Mucosa of descending colon (tissue), 3 donors: Measurements from ENCODE around the gene CCDC78. TPM values are rescaled to one million over a fixed set of nuclear protein-coding genes. Genes with fewer than 3 reads are reported as not detected.

ENCODE experiments used
- ATAC-seq: fragments of 200-7000 bp; cut with Tn5 transposase; one replicate; pipeline ENCODE4 v1.9.1; 2020; ENCODE audit warnings: mild to moderate bottlenecking, moderate library complexity
- DNase-seq, 3 donors: peaks; one replicate each; pipeline ENCODE4 v3.0.0-alpha.2; 2020
- H3K36me3 ChIP-seq: fragments of 200-600 bp; one replicate; pipeline ENCODE4 v1.8.0; 2021; ENCODE audit warnings: low read depth, mild to moderate bottlenecking
- H3K4me1 ChIP-seq: fragments of 200-600 bp; one replicate; pipeline ENCODE4 v1.8.0; 2021; ENCODE audit warnings: low read depth, mild to moderate bottlenecking
- H3K4me3 ChIP-seq: fragments of 200-600 bp; one replicate; pipeline ENCODE4 v1.8.0; 2021; ENCODE audit warnings: mild to moderate bottlenecking
- H3K9me3 ChIP-seq: fragments of 200-600 bp; one replicate; pipeline ENCODE4 v1.8.0; 2021; ENCODE audit warnings: mild to moderate bottlenecking
- CTCF ChIP-seq: fragments of 200-600 bp; IDR thresholded peaks from one replicate; pipeline ENCODE4 v1.8.0; 2022; ENCODE audit warnings: antibody characterized with exemption, mild to moderate bottlenecking
- intact Hi-C, 2 donors: fragments of 100-400 bp; cut with DNase I in 1 of 2; cut with micrococcal nuclease in 1 of 2; formaldehyde crosslinking; loops; one replicate each; pipeline versions ENCODE4 v1.11.0 to v1.11.1; 2022; cut with DNase I, micrococcal nuclease
- total RNA-seq, 3 donors: library from RNA; stranded (reverse); fragmentation: NEBNext Ultra II Directional in 2 of 3; extraction: Animal tissue kit (Norgen Biotek cat#: 25700) in 2 of 3; gene quantifications; one replicate each; pipeline versions ENCODE4 v1.2.1 to v1.2.4, GENCODE V29; 2021 to 2023
- donor health status: DM: no; HTN: no; CAD: no; lungs with moderate emphysema.
- donor health status: DM: no; HTN: no; CAD: no.
- donor health status: DM: no; HTN: yes; CAD: no.

The CCDC78 gene
- total RNA-seq, 3 donors from 2014 or later, result 0.47 to 0.96 (median 0.80) TPM

GRCh38 chr16:735982-736453 lies 9.8 kb upstream of the CCDC78 start:
- Histone ChIP-seq H3K4me3 (no peak overlapping the region), H3K4me1 (peaks cover 18% of the 10 kb centered on the region), H3K9me3 (no peaks in the 10 kb centered on the region), H3K36me3 (peaks cover 9% of the 10 kb centered on the region)
- TF ChIP-seq CTCF, result no peak
- ATAC-seq (no peak), DNase-seq (no peak)
- intact Hi-C loops, result no loop called here

DNA sequence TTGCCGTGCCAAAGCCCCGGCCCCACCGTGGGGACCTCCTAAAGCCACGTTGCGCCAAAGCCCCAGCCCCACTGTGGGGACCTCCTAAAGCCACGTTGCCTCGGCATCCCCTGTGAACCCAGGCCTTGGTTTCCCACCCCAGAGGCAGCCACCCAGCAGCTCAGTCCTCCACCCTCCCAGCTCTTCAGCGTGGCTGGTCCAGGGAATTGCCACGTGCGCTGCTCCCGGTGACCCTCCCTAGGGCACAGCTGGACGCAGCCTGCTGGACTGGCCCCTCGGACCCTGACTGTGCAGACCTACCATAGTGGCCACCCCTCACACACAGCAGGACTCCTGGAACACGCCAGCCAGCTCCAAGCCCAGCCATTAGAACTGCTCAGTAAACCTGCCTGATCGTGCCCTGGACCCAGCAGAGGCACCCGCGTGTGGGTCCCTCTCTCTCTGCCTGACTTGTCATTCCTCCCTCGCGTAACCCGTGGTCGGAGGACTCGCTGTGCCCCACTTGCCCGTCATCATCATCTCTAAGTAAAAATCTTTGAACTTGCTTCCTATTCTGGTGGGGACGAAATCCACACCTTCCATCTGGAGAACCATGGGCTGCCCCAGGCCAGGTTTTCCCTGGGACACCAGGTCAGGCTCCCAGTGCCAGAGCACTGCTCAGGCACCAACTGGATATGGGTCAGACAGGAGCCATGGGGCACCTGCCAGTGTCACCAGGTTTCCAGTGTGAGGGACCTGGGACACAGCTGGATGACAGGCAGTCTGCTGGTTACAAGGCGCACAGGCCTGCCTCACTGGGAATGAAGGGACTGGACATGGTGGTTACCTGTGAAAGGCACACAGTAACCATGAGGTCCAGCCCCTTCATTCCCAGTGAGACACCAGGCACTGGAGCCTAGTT lies 9.0 kb upstream of the CCDC78 start:
- H3K36me3 ChIP-seq, result peaks cover 9% of the 10 kb centered on the region
- H3K4me3 ChIP-seq, result no peak overlapping the region
- TF ChIP-seq CTCF, result no peak
- peaks cover 17% of the 10 kb centered on the region for H3K4me1 ChIP-seq
- no peak for DNase-seq
- no peak for ATAC-seq
- H3K9me3 ChIP-seq, result no peaks in the 10 kb centered on the region
- intact Hi-C loops, result no loop called here

DNA sequence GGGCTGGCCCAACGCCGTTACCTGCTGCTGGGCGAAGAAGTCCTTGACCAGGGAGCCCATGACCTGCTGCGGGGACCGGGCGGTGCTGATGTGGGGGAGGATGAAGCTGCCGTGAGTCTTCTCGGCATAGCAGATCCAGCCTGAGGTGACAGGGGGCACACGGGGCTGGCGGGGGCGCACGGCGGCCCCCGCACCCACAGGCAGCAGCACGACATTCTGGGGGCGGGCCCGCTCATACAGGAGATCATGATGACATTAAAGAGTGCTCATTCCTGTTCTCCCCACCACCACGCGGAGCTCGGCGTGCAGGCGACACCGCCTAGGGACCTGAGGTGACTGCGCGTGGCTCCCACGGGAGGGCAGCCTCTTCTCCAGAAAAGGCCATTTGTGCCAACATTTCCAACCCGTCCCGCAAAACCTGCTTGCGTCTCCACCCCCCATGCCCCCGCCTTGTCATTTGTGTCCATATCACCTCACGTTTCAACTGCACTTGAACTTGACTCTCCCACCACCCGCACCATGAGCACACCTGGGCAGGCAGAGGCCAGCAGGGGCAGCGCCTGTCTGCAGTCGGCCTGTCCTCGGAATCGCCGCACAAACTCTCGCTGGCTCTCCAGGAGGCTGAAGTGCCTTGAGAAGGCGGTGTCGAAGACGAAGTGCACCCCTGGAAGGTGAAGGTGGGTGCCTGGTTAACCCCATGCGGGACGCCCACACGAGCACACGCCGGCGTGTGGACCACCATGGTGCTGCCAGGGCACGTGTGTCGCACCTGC lies 8.2 kb upstream of the CCDC78 start:
- TF ChIP-seq CTCF, result no peak
- peak in 1 of 3 donors; percentile 47 for DNase-seq
- intact Hi-C loops, result no loop called here
- Histone ChIP-seq H3K4me1 (peaks cover 9% of the 10 kb centered on the region), H3K36me3 (peaks cover 9% of the 10 kb centered on the region), H3K9me3 (no peaks in the 10 kb centered on the region), H3K4me3 (no peak overlapping the region)
- ATAC-seq, result no peak

GRCh38 chr16:733382-734207 lies 7.4 kb upstream of the CCDC78 start:
- intact Hi-C loops, result no loop called here
- ATAC-seq (no peak), DNase-seq (peak in 1 of 3 donors; percentile 54)
- no peak for TF ChIP-seq CTCF
- Histone ChIP-seq H3K9me3 (no peaks in the 10 kb centered on the region), H3K4me3 (no peak overlapping the region), H3K4me1 (peaks cover 7% of the 10 kb centered on the region), H3K36me3 (peaks cover 9% of the 10 kb centered on the region)

DNA sequence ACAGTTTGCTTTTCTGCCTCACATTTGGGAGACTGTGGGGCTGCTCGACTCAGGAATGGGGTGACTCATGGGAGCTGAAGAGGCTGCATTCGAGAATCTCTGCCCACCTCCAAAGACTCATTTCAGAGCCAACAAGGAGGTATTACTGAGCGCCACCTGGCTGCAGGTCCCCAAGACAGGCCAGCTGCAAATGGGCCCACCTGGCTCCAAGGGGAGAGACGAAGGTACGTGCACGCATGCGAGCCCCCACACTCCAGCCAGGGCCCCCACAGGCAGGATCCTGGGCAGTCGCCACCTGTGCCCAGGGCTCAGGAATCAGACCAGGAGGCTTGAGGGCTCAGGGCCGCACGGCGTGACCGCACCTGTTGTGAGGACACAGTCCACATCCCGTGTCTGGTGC lies 6.7 kb upstream of the CCDC78 start:
- no peak for TF ChIP-seq CTCF
- intact Hi-C loops, result no loop called here
- Histone ChIP-seq H3K9me3 (no peaks in the 10 kb centered on the region), H3K4me1 (peaks cover 10% of the 10 kb centered on the region), H3K36me3 (peaks cover 9% of the 10 kb centered on the region), H3K4me3 (no peak overlapping the region)
- ATAC-seq (no peak), DNase-seq (no peak)
